Gastrocnemius medialis (tissue), 4 donors: Measurements from ENCODE around the gene SYF2.

Source experiments
- CTCF ChIP-seq, 5 experiments: fragments of 450-650 bp in 3 of 5; fragments of 200-600 bp in 2 of 5; sonication (generic) in 2 of 5; IDR thresholded peaks in 4 of 5; conservative IDR thresholded peaks in 1 of 5; 1 replicate in 4 of 5; 2 replicates in 1 of 5; pipeline ENCODE4 v1.5.1; 2016 to 2019; ENCODE audit warnings: antibody characterized with exemption in 5 of 5, mild to moderate bottlenecking in 3 of 5, moderate library complexity in 3 of 5
- POLR2A ChIP-seq, 2 donors: fragments of 450-650 bp; IDR thresholded peaks; one replicate each; pipeline ENCODE4 v1.6.1; 2017; ENCODE audit warnings: antibody characterized with exemption in 2 of 2, mild to moderate bottlenecking in 2 of 2, moderate library complexity in 2 of 2

GRCh38 chr1:25197982-25198662 is 34.2 kb downstream of the SYF2 start:
- no peak for TF ChIP-seq POLR2A (IDR thresholded peaks at IDR 0.05)
- no peak for TF ChIP-seq CTCF (IDR thresholded peaks at IDR 0.05 in 4 of 5, conservative IDR thresholded peaks at IDR 0.05 in 1 of 5)
